Measurements from ENCODE around the gene KIAA1217. TPM values are rescaled to one million over a fixed set of nuclear protein-coding genes. Genes with fewer than 3 reads are reported as not detected.

The KIAA1217 gene
- total RNA-seq, 1 experiment from 2014 or later, result 18.6 TPM

- peaks cover 15 to 35% of the 10 kb centered on the region in 2 experiments for H3K4me1 Mint-ChIP-seq
- Histone ChIP-seq H3K27ac (ENCODE audit: insufficient read length, low read depth, low read length) (no peak overlapping the region), H2AFZ (ENCODE audit: low read length) (no peak overlapping the region)
Measured at GRCh38 chr10:24344695-24345463, 135.9 kb downstream of the KIAA1217 start.

More at GRCh38 chr10:24344695-24345463, 135.9 kb downstream of the KIAA1217 start:
- Histone ChIP-seq H2BK12ac (ENCODE audit: insufficient read length, low read depth, low read length) (no peak overlapping the region), H3K23me2 (ENCODE audit: insufficient read length, low read depth, low read length, poor library complexity, severe bottlenecking) (no peaks in the 10 kb centered on the region), H3K9ac (ENCODE audit: extremely low read depth, insufficient read length, low read length) (no peak overlapping the region), H4K8ac (replicated peaks; ENCODE audit: insufficient read length, low read depth, low read length) (no peak overlapping the region), H3K9me3 (ENCODE audit: control insufficient read depth, low read depth, low read length) (no peaks in the 10 kb centered on the region), H3K4ac (ENCODE audit: low read depth, low read length) (no peak overlapping the region), H3K56ac (ENCODE audit: insufficient read length, low read depth, low read length) (no peak overlapping the region), H3K23ac (ENCODE audit: insufficient read length, low read depth, low read length) (no peak overlapping the region), H3K18ac (ENCODE audit: insufficient read length, low read depth, low read length) (no peak overlapping the region), H2BK20ac (ENCODE audit: low read depth, low read length, poor library complexity, severe bottlenecking) (no peak overlapping the region), H3K27me3 (ENCODE audit: insufficient read depth, low read length) (no peaks in the 10 kb centered on the region), H4K20me1 (ENCODE audit: control insufficient read depth, insufficient read depth, insufficient read length) (no peaks in the 10 kb centered on the region), H4K5ac (ENCODE audit: insufficient read length, low read depth, low read length) (no peak overlapping the region), H3K79me2 (ENCODE audit: insufficient read depth, low read length) (no peaks in the 10 kb centered on the region), H3K4me2 (ENCODE audit: insufficient read depth, insufficient read length, low read length) (no peak overlapping the region), H2BK5ac (ENCODE audit: insufficient read length, low read length) (no peak overlapping the region), H3K14ac (ENCODE audit: insufficient read depth, low read length) (no peak overlapping the region), H4K91ac (ENCODE audit: insufficient read length, low read depth, low read length) (no peak overlapping the region), H3T11ph (ENCODE audit: low read length) (no peak overlapping the region), H3K4me1 (ENCODE audit: insufficient read depth, low read length) (peaks cover 2% of the 10 kb centered on the region; the same call in 1 of the 2 replicates), H2AK5ac (ENCODE audit: insufficient read length, low read length) (no peak overlapping the region), H2BK120ac (ENCODE audit: low read depth, low read length, poor library complexity, severe bottlenecking) (no peak overlapping the region), H2BK15ac (ENCODE audit: low read depth, low read length) (no peak overlapping the region), H3K79me1 (ENCODE audit: insufficient read depth, low read depth, low read length, poor library complexity, severe bottlenecking) (no peaks in the 10 kb centered on the region)
- H3K4me3 Mint-ChIP-seq, result no peak overlapping the region
- 0 out of 5 replicates have a peak, but pooled peaks cover 0 to 2% of the 10 kb centered on the region in 2 experiments for H3K9me3 Mint-ChIP-seq
- no peak for TF ChIP-seq CTCF (conservative IDR thresholded peaks at IDR 0.05)
- H3K36me3 Mint-ChIP-seq (ENCODE audit: insufficient read depth in 1 of 3, low read depth in 3 of 3), result no peaks in the 10 kb centered on the region
- DNase-seq, result no peak
- H3K27ac Mint-ChIP-seq, result peak overlapping the region in 1 of 3 experiments; percentile 35; a peak in 1 of 7 replicates
- WGBS (ENCODE audit: extremely low coverage, insufficient read length, low lambda C conversion rate), result no CpG with 5 or more reads among the region's 7 CpGs
- no peaks in the 10 kb centered on the region for H3K27me3 Mint-ChIP-seq (ENCODE audit: low read depth)

Data from H9 (cell line).